Neutrophil (primary cell): ENCODE measurements around the gene PSMG3.

Experiments
- H3K27ac ChIP-seq: fragments of 200-600 bp; sonication (generic); 2 replicates; pipeline ENCODE4 v1.5.1; 2016; ENCODE audit warnings: mild to moderate bottlenecking, moderate library complexity
- H3K27me3 ChIP-seq: fragments of 200-600 bp; sonication (generic); 2 replicates; pipeline ENCODE4 v1.6.0; 2016; ENCODE audit warnings: mild to moderate bottlenecking
- H3K36me3 ChIP-seq: fragments of 200-600 bp; sonication (generic); 2 replicates; pipeline ENCODE4 v1.5.1; 2017
- H3K4me1 ChIP-seq, 2 experiments: fragments of 200-600 bp in 1 of 2; sonication (generic) in 1 of 2; 1 replicate in 1 of 2; 2 replicates in 1 of 2; pipeline versions ENCODE4 v1.5.1 to v1.6.1; 2013 to 2016; ENCODE audit warnings: low read depth in 1 of 2, low read length in 1 of 2, mild to moderate bottlenecking in 1 of 2, moderate library complexity in 1 of 2; ENCODE audit not compliant: control insufficient read depth in 1 of 2, insufficient read depth in 1 of 2
- H3K4me3 ChIP-seq, 2 experiments: fragments of 200-600 bp in 1 of 2; sonication (generic) in 1 of 2; 1 replicate in 1 of 2; 2 replicates in 1 of 2; pipeline ENCODE4 v1.5.1; 2013 to 2016; ENCODE audit warnings: low read depth in 1 of 2, low read length in 1 of 2, mild to moderate bottlenecking in 1 of 2, moderate library complexity in 1 of 2
- H3K9me3 ChIP-seq: fragments of 200-600 bp; sonication (generic); 2 replicates; pipeline ENCODE4 v1.5.1; 2016
- CTCF ChIP-seq: fragments of 200-600 bp; sonication (generic); IDR thresholded peaks from 2 replicates; pipeline ENCODE4 v1.5.1; 2016; ENCODE audit warnings: antibody characterized with exemption

The PSMG3 gene

GRCh38 chr7:1542841-1543747 lies 26.7 kb downstream of the PSMG3 start:
- Histone ChIP-seq H3K4me3 (no peak overlapping the region), H3K4me1 (no peaks in the 10 kb centered on the region), H3K27me3 (no peaks in the 10 kb centered on the region), H3K36me3 (peaks cover 70% of the 10 kb centered on the region), H3K27ac (no peak overlapping the region), H3K9me3 (no peaks in the 10 kb centered on the region)
- TF ChIP-seq CTCF = no peak

DNA sequence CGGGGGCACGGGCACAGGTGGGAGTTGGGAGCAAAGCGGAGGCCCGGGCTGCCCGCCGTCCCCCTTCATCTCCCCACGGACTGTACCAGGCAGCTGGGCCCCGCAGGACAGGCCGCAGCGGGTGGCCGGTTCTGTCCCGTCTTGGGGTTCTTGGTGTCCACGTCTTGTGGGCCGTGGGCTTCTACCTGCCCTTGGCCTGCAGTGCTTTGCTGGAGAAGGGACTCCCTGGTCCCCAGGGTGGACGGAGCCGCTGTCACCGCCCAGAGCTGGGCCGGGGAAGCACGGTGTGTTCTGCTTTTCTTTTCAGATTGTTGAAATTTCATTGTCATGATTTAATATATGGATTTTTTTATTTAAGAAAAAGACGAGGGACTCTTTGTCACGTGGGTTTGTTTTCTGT lies 27.5 kb downstream of the PSMG3 start:
- Histone ChIP-seq H3K4me3 (no peak overlapping the region), H3K9me3 (no peaks in the 10 kb centered on the region), H3K36me3 (peaks cover 77% of the 10 kb centered on the region), H3K27ac (no peak overlapping the region), H3K4me1 (no peaks in the 10 kb centered on the region), H3K27me3 (no peaks in the 10 kb centered on the region)
- TF ChIP-seq CTCF = no peak

GRCh38 chr7:1541431-1542162 lies 28.2 kb downstream of the PSMG3 start:
- no peak for TF ChIP-seq CTCF

DNA sequence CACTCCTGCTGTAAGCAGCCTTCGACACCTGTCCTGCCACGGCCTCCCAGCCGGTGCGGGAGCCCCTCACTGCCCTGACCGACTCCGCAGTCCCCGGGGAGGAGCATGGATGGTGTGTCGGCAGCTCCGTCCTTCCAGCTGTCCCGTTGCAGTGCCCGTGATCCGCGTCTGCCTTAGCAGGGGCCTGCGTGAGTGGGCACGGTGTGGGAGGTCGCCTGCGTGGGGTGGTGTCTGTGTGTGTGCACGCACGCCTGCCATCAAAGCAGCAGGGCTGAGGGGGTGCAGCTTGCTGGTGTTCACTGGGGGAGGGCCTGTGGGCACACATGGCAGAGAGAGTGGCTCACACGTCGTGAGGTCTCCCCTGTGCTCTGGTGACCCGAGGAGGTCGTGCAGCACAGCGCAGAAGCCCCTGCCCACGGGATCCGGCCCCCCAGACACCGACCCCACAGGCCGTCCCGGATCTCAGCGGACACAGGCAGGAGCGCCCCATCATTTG lies 29.0 kb downstream of the PSMG3 start:
- H3K27me3 ChIP-seq = no peaks in the 10 kb centered on the region
- TF ChIP-seq CTCF = no peak
- H3K4me1 ChIP-seq = no peaks in the 10 kb centered on the region
- no peak overlapping the region for H3K27ac ChIP-seq
- H3K4me3 ChIP-seq = no peak overlapping the region
- H3K9me3 ChIP-seq = no peaks in the 10 kb centered on the region
- peaks cover 91% of the 10 kb centered on the region for H3K36me3 ChIP-seq

More at GRCh38 chr7:1541431-1542162, 28.2 kb downstream of the PSMG3 start:
- Histone ChIP-seq H3K27me3 (no peaks in the 10 kb centered on the region), H3K9me3 (no peaks in the 10 kb centered on the region), H3K36me3 (peaks cover 85% of the 10 kb centered on the region), H3K27ac (no peak overlapping the region), H3K4me1 (no peaks in the 10 kb centered on the region), H3K4me3 (no peak overlapping the region)

GRCh38 chr7:1539882-1540775 lies 29.7 kb downstream of the PSMG3 start:
- Histone ChIP-seq H3K4me3 (no peak overlapping the region), H3K9me3 (no peaks in the 10 kb centered on the region), H3K27ac (no peak overlapping the region), H3K4me1 (peaks cover 0 to 4% of the 10 kb centered on the region in 2 experiments), H3K27me3 (no peaks in the 10 kb centered on the region), H3K36me3 (peaks cover 98% of the 10 kb centered on the region)
- TF ChIP-seq CTCF = no peak
